NCI-H1694 (cell line): ENCODE results near the gene SOX8.
"Not testable (repeated sequence)": the region's sequence is repeated elsewhere in the genome, so short reads cannot be mapped to it uniquely, and the experiment has no call there.

Source experiments
- DNase-seq: peaks from one replicate; lab custom pipeline; 2025; lab: John Stamatoyannopoulos, UW

The SOX8 gene

DNA sequence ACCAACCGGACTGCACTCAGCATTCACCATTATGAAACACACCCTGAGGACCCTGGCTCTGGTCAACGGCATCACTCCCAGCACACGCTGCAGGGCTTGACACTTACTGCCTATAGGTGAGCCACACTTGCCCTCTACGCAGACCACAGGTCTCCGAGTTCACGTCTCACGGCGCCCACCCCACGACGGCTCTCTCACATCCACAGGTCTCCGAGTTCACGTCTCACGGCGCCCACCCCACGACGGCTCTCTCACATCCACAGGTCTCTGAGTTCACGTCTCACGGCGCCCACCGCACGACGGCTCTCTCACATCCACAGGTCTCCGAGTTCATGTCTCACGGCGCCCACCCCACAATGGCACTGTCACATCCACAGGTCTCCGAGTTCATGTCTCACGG is 25.8 kb upstream of the SOX8 start:
- not testable (repeated sequence) for DNase-seq

- DNase-seq, result no peak
Observed at GRCh38 chr16:959232-960040, 22.1 kb upstream of the SOX8 start.

DNA sequence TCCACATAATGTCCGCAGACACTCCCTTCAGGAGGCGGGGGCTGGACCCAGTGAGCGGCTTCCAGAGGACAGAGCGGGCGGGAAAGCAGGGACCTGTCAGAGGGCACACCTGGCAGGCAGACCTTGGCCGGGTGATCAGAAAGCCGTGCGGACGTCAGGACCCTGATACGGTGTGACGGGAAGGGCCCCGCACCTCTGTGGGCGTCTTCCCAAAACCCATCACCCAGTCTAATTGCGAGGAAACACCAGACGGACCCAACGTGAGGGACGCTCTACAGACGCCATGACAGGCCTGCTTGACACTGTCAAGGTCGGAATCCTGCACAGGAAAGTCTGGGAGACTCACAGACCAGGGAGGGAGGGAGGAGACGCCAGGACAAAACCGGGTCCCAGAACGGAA is 19.2 kb upstream of the SOX8 start:
- no peak for DNase-seq

- DNase-seq, result no peak
Observed at GRCh38 chr16:962901-963814, 18.4 kb upstream of the SOX8 start.

GRCh38 chr16:963913-964312 is 17.7 kb upstream of the SOX8 start:
- DNase-seq, result no peak

- DNase-seq, result no peak
Observed at GRCh38 chr16:964356-965035, 17.1 kb upstream of the SOX8 start.

DNA sequence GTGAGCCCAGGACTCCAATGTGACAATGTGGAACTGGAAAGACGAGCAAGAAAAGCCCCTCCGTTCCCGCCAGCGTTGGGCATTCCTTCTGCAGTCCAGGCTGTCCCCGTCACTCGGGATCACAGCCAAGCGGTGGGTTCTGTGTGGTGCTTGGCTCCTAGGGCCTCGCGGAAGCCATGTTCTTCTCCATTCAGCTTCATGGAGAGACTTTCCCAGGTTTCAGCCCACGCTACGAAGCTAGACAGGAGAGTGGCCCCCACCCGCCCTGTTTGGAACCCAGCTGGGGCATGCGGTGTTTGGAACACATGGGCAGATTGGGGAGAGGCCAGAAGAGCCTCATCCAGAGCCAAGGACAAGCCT is 16.6 kb upstream of the SOX8 start:
- no peak for DNase-seq

DNA sequence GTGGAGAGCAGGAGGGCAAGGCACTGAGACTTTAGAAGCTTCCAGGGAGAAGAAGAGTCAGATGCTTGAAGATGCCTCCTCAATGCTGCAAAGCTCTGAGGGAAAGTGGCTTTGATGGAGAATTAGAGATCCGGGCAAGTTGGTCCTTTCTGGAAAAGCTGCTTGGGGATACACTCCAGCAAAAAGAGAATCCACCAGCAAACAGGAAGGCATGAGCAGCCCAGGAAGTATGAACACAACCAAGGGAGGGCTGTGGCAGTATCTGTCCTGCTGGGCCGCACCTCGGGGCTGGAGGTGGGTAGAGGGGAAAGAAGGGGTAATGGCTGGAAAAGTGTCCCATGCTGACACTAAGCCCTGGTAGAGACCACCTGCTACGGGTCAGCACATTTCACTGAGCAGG is 16.1 kb upstream of the SOX8 start:
- no peak for DNase-seq

- DNase-seq, result no peak
Observed at GRCh38 chr16:966035-966434, 15.5 kb upstream of the SOX8 start.

GRCh38 chr16:966505-966904 is 15.1 kb upstream of the SOX8 start:
- DNase-seq, result no peak

GRCh38 chr16:967077-967541 is 14.5 kb upstream of the SOX8 start:
- DNase-seq, result no peak

DNA sequence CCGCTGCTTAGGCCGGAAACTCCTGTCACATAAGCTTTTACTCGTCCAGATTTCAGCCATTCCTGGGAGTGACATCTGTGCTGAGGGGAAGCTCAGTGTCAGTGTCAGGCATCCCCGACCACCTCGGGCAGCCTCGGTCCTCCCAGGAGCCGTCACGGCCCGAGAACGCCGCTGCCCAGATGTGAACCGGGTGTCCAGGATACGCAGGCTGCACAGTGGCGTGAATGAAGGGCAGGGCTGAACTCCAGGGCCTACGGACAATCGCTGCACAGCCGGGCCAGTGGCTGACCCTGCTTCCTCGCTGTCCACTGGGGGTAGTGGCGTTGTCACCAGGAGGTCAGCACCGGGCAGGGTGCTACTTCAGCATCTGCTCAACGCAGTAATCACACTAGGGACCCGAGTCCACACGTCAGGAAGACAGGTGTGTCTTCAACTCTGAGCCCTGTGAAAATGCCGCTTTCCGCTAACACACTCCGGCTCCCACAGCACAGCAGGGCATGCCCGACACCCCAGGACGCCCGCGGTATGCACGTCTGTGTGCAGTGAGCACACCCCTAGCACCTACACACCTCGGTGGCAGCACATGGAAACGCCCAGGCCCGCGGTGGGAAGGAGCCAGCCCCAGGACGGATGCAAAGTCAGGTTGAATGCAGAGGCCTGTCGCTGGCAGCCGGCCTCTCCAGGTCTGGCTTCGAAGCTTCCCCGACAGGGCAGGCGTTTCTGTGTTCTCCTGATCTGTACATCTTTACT is 13.8 kb upstream of the SOX8 start:
- no peak for DNase-seq

DNA sequence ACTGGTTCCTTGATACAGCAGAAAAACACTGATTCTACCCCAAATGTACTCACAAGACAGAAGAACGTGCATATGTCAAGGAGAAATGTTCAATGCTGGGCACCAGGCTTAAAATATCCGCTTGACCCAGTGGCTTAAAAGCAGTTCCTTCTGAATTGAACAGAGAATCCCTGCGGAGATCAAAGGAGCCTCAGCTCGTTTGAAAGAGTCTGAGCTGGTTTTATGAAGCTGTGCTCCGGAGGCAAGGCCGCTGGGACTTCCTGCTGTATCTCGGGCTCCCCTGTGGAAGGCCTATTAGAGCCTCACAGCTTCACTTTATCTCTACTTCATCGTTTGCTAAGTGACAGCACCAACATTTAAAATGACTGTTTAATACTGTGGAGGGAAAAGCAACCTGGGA is 12.9 kb upstream of the SOX8 start:
- DNase-seq, result no peak

GRCh38 chr16:969508-970385 is 11.8 kb upstream of the SOX8 start:
- DNase-seq, result no peak

- no peak for DNase-seq
Observed at GRCh38 chr16:970386-970765, 11.2 kb upstream of the SOX8 start.

- DNase-seq, result no peak
Observed at GRCh38 chr16:970766-971581, 10.6 kb upstream of the SOX8 start, which contains the start of gene LMF1. Gene LMF1 (minus strand): TSS chr16:970984. CDS start chr16:970980, 4 bp downstream.

GRCh38 chr16:971582-971905 is 10.0 kb upstream of the SOX8 start:
- no peak for DNase-seq

- no peak for DNase-seq
Observed at GRCh38 chr16:971981-972315, 9.6 kb upstream of the SOX8 start.

GRCh38 chr16:972316-973002 is 9.1 kb upstream of the SOX8 start:
- no peak for DNase-seq

- DNase-seq, result no peak
Observed at GRCh38 chr16:973366-973765, 8.2 kb upstream of the SOX8 start.
